Neural cell (in vitro differentiated cells): Measurements from ENCODE around the gene SLC38A3. TPM values are rescaled to one million over a fixed set of nuclear protein-coding genes. Genes with fewer than 3 reads are reported as not detected.

ENCODE experiments used
- H2AFZ ChIP-seq: fragments of 200-600, 300-800 bp; sonication (generic), shearing (Covaris generic); 2 replicates; pipeline ENCODE4 v1.6.0; 2014; ENCODE audit warnings: low read depth, mild to moderate bottlenecking, antibody characterized with exemption, low read length, moderate library complexity
- H3F3A ChIP-seq: fragments of 200-600 bp; shearing (Covaris generic); 2 replicates; pipeline ENCODE4 v1.6.1; 2016; ENCODE audit warnings: mild to moderate bottlenecking, moderate library complexity, mixed read lengths, antibody characterized with exemption, low read length; ENCODE audit not compliant: insufficient read depth, poor library complexity, severe bottlenecking
- H3K27ac ChIP-seq: fragments of 200-600, 300-800 bp; sonication (generic), shearing (Covaris generic); 2 replicates; pipeline ENCODE4 v1.5.1; 2014; ENCODE audit warnings: mild to moderate bottlenecking, low read length, moderate library complexity
- H3K27me3 ChIP-seq: fragments of 300-800, 200-600 bp; sonication (generic), shearing (Covaris generic); 2 replicates; pipeline ENCODE4 v1.6.0; 2014; ENCODE audit warnings: mild to moderate bottlenecking, low read depth, low read length, moderate library complexity; ENCODE audit not compliant: insufficient read depth
- H3K36me3 ChIP-seq: fragments of 300-800, 200-600 bp; sonication (generic), shearing (Covaris generic); 2 replicates; pipeline ENCODE4 v1.5.1; 2014; ENCODE audit warnings: mild to moderate bottlenecking, antibody characterized with exemption, low read length, moderate library complexity; ENCODE audit not compliant: insufficient read depth
- H3K4me2 ChIP-seq: fragments of 300-800, 200-600 bp; sonication (generic), shearing (Covaris generic); 2 replicates; pipeline ENCODE4 v1.6.0; 2014; ENCODE audit warnings: mild to moderate bottlenecking, low read length
- H3K4me3 ChIP-seq: fragments of 300-800, 200-600 bp; sonication (generic), shearing (Covaris generic); 2 replicates; pipeline ENCODE4 v1.5.1; 2014; ENCODE audit warnings: mild to moderate bottlenecking, low read length, moderate library complexity
- H3K79me2 ChIP-seq: fragments of 200-600 bp; shearing (Covaris generic); replicated peaks from 2 replicates; pipeline ENCODE4 v1.6.0; 2014; ENCODE audit warnings: mild to moderate bottlenecking, low read length, moderate library complexity; ENCODE audit not compliant: insufficient read depth
- H3K9ac ChIP-seq: fragments of 300-800, 200-600 bp; sonication (generic), shearing (Covaris generic); 2 replicates; pipeline ENCODE4 v1.6.1; 2016; ENCODE audit warnings: mild to moderate bottlenecking, low read length, mixed read lengths
- H3K9me2 ChIP-seq: fragments of 200-600 bp; shearing (Covaris generic); 2 replicates; pipeline ENCODE4 v1.6.1; 2016; ENCODE audit warnings: mild to moderate bottlenecking, low read length, mixed read lengths; ENCODE audit not compliant: insufficient read depth
- H3K9me3 ChIP-seq: fragments of 200-600, 300-800 bp; sonication (generic), shearing (Covaris generic); 2 replicates; pipeline ENCODE4 v1.6.1; 2016; ENCODE audit warnings: mild to moderate bottlenecking, mixed run types, low read length, moderate library complexity, mixed read lengths
- H4K20me1 ChIP-seq: fragments of 200-600 bp; shearing (Covaris generic); 2 replicates; pipeline ENCODE4 v1.6.1; 2016; ENCODE audit warnings: mild to moderate bottlenecking, mixed run types; ENCODE audit not compliant: insufficient read depth
- CTCF ChIP-seq: fragments of 450-650 bp; IDR thresholded peaks from 2 replicates; pipeline ENCODE4 v1.5.1; 2014; ENCODE audit warnings: antibody characterized with exemption, mild to moderate bottlenecking, moderate library complexity; ENCODE audit not compliant: poor library complexity, severe bottlenecking
- EP300 ChIP-seq: fragments of 450-650 bp; conservative IDR thresholded peaks from 2 replicates; pipeline ENCODE4 v1.6.1; 2014; ENCODE audit warnings: antibody characterized with exemption, mild to moderate bottlenecking, moderate library complexity; ENCODE audit not compliant: poor library complexity, severe bottlenecking
- EZH2 ChIP-seq: fragments of 200-600, 300-800 bp; shearing (Covaris generic), sonication (generic); IDR thresholded peaks from 2 replicates; pipeline ENCODE4 v1.6.1; 2014; ENCODE audit warnings: antibody characterized with exemption, low read length, borderline replicate concordance, mild to moderate bottlenecking; ENCODE audit not compliant: insufficient read depth, poor library complexity, severe bottlenecking
- MXI1 ChIP-seq: fragments of 450-650 bp; conservative IDR thresholded peaks from 2 replicates; pipeline ENCODE4 v1.6.1; 2014; ENCODE audit warnings: antibody characterized with exemption, mild to moderate bottlenecking; ENCODE audit not compliant: poor library complexity, severe bottlenecking
- POLR2AphosphoS5 ChIP-seq: IDR thresholded peaks from 2 replicates; pipeline ENCODE4 v1.6.1; 2012
- RAD21 ChIP-seq: fragments of 450-650 bp; conservative IDR thresholded peaks from 2 replicates; pipeline ENCODE4 v1.6.1; 2014; ENCODE audit warnings: antibody characterized with exemption, mild to moderate bottlenecking, moderate library complexity
- REST ChIP-seq: IDR thresholded peaks from 2 replicates; pipeline ENCODE4 v1.6.1; 2012; ENCODE audit warnings: borderline replicate concordance
- SMC3 ChIP-seq: fragments of 450-650 bp; conservative IDR thresholded peaks from 2 replicates; pipeline ENCODE4 v1.6.1; 2014; ENCODE audit warnings: antibody characterized with exemption, mild to moderate bottlenecking, moderate library complexity; ENCODE audit not compliant: poor library complexity
- TAF1 ChIP-seq: IDR thresholded peaks from 2 replicates; pipeline ENCODE4 v1.6.1; 2012; ENCODE audit warnings: low read depth
- polyA plus RNA-seq: library from polyadenylated mRNA; depleted of rRNA; stranded (reverse); fragments of >200 nt; gene quantifications from 2 replicates; pipeline ENCODE4 v1.2.3, GENCODE V29; 2014

The SLC38A3 gene
- polyA plus RNA-seq, 1 donor from 2014 or later: not detected

- Histone ChIP-seq H3K36me3 (no peaks in the 10 kb centered on the region), H3K9ac (no peak overlapping the region), H2AFZ (no peak overlapping the region), H3F3A (no peaks in the 10 kb centered on the region), H3K79me2 (no peaks in the 10 kb centered on the region), H3K27ac (no peak overlapping the region), H3K27me3 (no peaks in the 10 kb centered on the region), H4K20me1 (no peaks in the 10 kb centered on the region), H3K4me3 (no peak overlapping the region), H3K9me3 (no peaks in the 10 kb centered on the region), H3K4me2 (no peak overlapping the region), H3K9me2 (no peaks in the 10 kb centered on the region)
- no peak for TF ChIP-seq EP300
- TF ChIP-seq CTCF: no peak
These were observed 35.2 kb upstream of the SLC38A3 start for GRCh38 chr3:50169858-50170257.

GRCh38 chr3:50170689-50171088 is 34.4 kb upstream of the SLC38A3 start:
- Histone ChIP-seq H3K9me2 (no peaks in the 10 kb centered on the region), H3K27ac (no peak overlapping the region), H3K27me3 (no peaks in the 10 kb centered on the region), H3K4me2 (no peak overlapping the region), H3K4me3 (no peak overlapping the region), H3K79me2 (no peaks in the 10 kb centered on the region), H4K20me1 (no peaks in the 10 kb centered on the region), H3K9me3 (no peaks in the 10 kb centered on the region), H3F3A (no peaks in the 10 kb centered on the region), H3K9ac (no peak overlapping the region), H3K36me3 (no peaks in the 10 kb centered on the region), H2AFZ (no peak overlapping the region)
- no peak for TF ChIP-seq POLR2AphosphoS5
- TF ChIP-seq MXI1: no peak
- TF ChIP-seq RAD21: no peak
- no peak for TF ChIP-seq CTCF
- no peak for TF ChIP-seq TAF1
- TF ChIP-seq EP300: no peak
- TF ChIP-seq EZH2: no peak
- no peak for TF ChIP-seq SMC3
- no peak for TF ChIP-seq REST
